B cell (primary cell): Measurements from ENCODE around the gene ZNF554.

Source experiments
- EZH2 ChIP-seq: IDR thresholded peaks from 2 replicates; pipeline ENCODE4 v1.6.1; 2012; ENCODE audit warnings: borderline replicate concordance, low read depth, mild to moderate bottlenecking, moderate library complexity, low read length; ENCODE audit not compliant: insufficient read depth, poor library complexity, severe bottlenecking
- TF ChIP-seq, protein P1 (sequence below): fragments of 200-600 bp; IDR thresholded peaks from one replicate; pipeline ENCODE4 v1.8.0; 2022; ENCODE audit warnings: antibody characterized with exemption, mild to moderate bottlenecking

- TF ChIP-seq, protein P1, sequence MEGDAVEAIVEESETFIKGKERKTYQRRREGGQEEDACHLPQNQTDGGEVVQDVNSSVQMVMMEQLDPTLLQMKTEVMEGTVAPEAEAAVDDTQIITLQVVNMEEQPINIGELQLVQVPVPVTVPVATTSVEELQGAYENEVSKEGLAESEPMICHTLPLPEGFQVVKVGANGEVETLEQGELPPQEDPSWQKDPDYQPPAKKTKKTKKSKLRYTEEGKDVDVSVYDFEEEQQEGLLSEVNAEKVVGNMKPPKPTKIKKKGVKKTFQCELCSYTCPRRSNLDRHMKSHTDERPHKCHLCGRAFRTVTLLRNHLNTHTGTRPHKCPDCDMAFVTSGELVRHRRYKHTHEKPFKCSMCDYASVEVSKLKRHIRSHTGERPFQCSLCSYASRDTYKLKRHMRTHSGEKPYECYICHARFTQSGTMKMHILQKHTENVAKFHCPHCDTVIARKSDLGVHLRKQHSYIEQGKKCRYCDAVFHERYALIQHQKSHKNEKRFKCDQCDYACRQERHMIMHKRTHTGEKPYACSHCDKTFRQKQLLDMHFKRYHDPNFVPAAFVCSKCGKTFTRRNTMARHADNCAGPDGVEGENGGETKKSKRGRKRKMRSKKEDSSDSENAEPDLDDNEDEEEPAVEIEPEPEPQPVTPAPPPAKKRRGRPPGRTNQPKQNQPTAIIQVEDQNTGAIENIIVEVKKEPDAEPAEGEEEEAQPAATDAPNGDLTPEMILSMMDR = no peak
- no peak for TF ChIP-seq EZH2
Measured at GRCh38 chr19:2827022-2827421, 7.4 kb downstream of the ZNF554 start.
